ENCODE measurements around the gene LMCD1. TPM values are rescaled to one million over a fixed set of nuclear protein-coding genes. Genes with fewer than 3 reads are reported as not detected.
A peak's percentile ranks its signal among the peaks of the same experiment; 100 is the strongest.

Gene LMCD1
- total and polyA plus RNA-seq, 2 of the 4 experiments (the other 2 are of a cell fraction): 50.0 to 53.8 TPM

DNA sequence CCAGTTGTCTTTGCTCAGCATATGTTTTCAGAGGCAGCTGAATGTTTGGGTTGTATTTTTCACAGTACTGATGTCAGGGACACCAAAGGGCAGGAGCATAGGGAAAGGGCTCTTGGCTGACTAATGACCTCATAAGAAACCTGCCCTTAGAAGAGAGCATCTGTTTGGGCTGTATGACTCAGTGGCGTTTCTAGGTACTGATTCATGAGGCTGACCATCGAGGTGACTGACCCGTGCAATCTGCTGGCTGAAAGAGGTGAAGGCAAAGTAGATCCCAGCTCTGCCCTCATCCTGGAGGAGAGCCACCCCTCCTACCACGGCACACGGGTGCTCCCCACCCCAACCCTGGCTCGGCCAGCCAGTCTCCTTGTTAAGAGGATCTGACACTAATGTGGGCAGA, 8.3 kb downstream of the LMCD1 start:
- Histone ChIP-seq H3K56ac (ENCODE audit: extremely low read depth, insufficient read depth, low read length) (no peak overlapping the region), H3K9me3 (ENCODE audit: control insufficient read depth, insufficient read depth, low read length) (no peaks in the 10 kb centered on the region), H2AK9ac (replicated peaks; ENCODE audit: low read depth, low read length, poor library complexity) (peak overlapping the region; percentile 20), H3K27ac (ENCODE audit: insufficient read depth, low read length) (peak overlapping the region; percentile 33), H2BK5ac (ENCODE audit: low read depth, low read length, poor library complexity, severe bottlenecking) (peak overlapping the region; percentile 66), H3K79me1 (ENCODE audit: low read depth in 1 of 2, low read length in 2 of 2) (peaks cover 10 to 23% of the 10 kb centered on the region in 2 experiments; a peak in 3 of 4 replicates), H3K4me1 (ENCODE audit: control insufficient read depth, insufficient read depth, low read length) (peaks cover 20% of the 10 kb centered on the region), H3K9ac (ENCODE audit: low read depth, low read length) (no peak overlapping the region), H4K91ac (ENCODE audit: insufficient read depth, low read depth, low read length) (peak overlapping the region; percentile 45; the same call in 1 of the 2 replicates), H3K23ac (ENCODE audit: low read depth, low read length) (no peak overlapping the region), H3K4me3 (ENCODE audit: insufficient read depth, low read depth, low read length) (no peak overlapping the region), H3K14ac (replicated peaks; ENCODE audit: low read depth, low read length) (peak overlapping the region; percentile 69; the same call in 1 of the 2 replicates), H3K9me1 (ENCODE audit: insufficient read depth, low read length) (peaks cover 16% of the 10 kb centered on the region), H2AK5ac (ENCODE audit: low read depth, low read length) (peak overlapping the region; percentile 81; the same call in 1 of the 2 replicates), H3K36me3 (ENCODE audit: control insufficient read depth, insufficient read depth, low read length) (peaks cover 6% of the 10 kb centered on the region), H3K4me2 (ENCODE audit: low read depth, low read length) (peak overlapping the region; percentile 8; the same call in 1 of the 2 replicates), H2BK20ac (ENCODE audit: low read depth, low read length) (peak overlapping the region; percentile 70; the same call in 1 of the 2 replicates), H2BK120ac (ENCODE audit: low read depth, low read length) (peak overlapping the region; percentile 61), H3K4ac (ENCODE audit: low read depth, low read length) (peak overlapping the region; percentile 67), H2AFZ (replicated peaks; ENCODE audit: low read length, poor library complexity) (peak overlapping the region; percentile 68), H4K20me1 (ENCODE audit: insufficient read depth, low read length) (no peaks in the 10 kb centered on the region), H4K5ac (ENCODE audit: low read depth, low read length) (no peak overlapping the region), H3K27me3 (ENCODE audit: control insufficient read depth, insufficient read depth, low read length) (no peaks in the 10 kb centered on the region), H4K8ac (ENCODE audit: low read depth in 2 of 2, low read length in 2 of 2) (peak overlapping the region in 1 of 2 experiments; percentile 24; a peak in 1 of 4 replicates), H3K18ac (ENCODE audit: low read depth, low read length) (peak overlapping the region; percentile 67; the same call in 1 of the 2 replicates), H2BK15ac (ENCODE audit: low read depth, low read length) (peak overlapping the region; percentile 38; the same call in 1 of the 3 replicates)
- WGBS, 2 experiments (ENCODE audit: extremely low coverage in 2 of 2, insufficient read length in 1 of 2): no CpG with 5 or more reads among the region's 6 CpGs
- dilution Hi-C loops (cut with HindIII; ENCODE audit: low sequenced_read_pairs, unreplicated experiment) (no loop called here), intact Hi-C loops (cut with micrococcal nuclease) (loop anchor here (1.0 kb wide), 1 partner anchor 9 kb away; no protein-coding TSS in a partner anchor), in situ Hi-C loops (cut with MboI; ENCODE audit: low sequenced_read_pairs) (no loop called here)
- CTCF ChIA-PET: no interaction called here
- BruUV-seq (replicated peaks): no TSS peak
- DNase-seq (peak; percentile 98), ATAC-seq (ENCODE audit: low read depth) (peak; percentile 89)
- POLR2A ChIA-PET (ENCODE audit: unreplicated experiment): no interaction called here
- TF ChIP-seq SMC3 (IDR thresholded peaks at IDR 0.05; ENCODE audit: low read depth, low read length): 0 out of 2 replicates have a peak, but pooled peaks have one; percentile 11
- TF ChIP-seq, protein P1, sequence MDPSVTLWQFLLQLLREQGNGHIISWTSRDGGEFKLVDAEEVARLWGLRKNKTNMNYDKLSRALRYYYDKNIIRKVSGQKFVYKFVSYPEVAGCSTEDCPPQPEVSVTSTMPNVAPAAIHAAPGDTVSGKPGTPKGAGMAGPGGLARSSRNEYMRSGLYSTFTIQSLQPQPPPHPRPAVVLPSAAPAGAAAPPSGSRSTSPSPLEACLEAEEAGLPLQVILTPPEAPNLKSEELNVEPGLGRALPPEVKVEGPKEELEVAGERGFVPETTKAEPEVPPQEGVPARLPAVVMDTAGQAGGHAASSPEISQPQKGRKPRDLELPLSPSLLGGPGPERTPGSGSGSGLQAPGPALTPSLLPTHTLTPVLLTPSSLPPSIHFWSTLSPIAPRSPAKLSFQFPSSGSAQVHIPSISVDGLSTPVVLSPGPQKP (IDR thresholded peaks at IDR 0.05; ENCODE audit: borderline replicate concordance, low read depth, low read length): no peak
- TF ChIP-seq POLR2A (IDR thresholded peaks at IDR 0.05; ENCODE audit: low read depth, low read length): peak; percentile 41; the same call in 1 of the 2 replicates
- TF ChIP-seq CHD1 (IDR thresholded peaks at IDR 0.05; ENCODE audit: low read depth, low read length): no peak
- peak; percentile 91 for TF ChIP-seq FOS (IDR thresholded peaks at IDR 0.05; ENCODE audit: low read depth, low read length)
- TF ChIP-seq, protein P2, sequence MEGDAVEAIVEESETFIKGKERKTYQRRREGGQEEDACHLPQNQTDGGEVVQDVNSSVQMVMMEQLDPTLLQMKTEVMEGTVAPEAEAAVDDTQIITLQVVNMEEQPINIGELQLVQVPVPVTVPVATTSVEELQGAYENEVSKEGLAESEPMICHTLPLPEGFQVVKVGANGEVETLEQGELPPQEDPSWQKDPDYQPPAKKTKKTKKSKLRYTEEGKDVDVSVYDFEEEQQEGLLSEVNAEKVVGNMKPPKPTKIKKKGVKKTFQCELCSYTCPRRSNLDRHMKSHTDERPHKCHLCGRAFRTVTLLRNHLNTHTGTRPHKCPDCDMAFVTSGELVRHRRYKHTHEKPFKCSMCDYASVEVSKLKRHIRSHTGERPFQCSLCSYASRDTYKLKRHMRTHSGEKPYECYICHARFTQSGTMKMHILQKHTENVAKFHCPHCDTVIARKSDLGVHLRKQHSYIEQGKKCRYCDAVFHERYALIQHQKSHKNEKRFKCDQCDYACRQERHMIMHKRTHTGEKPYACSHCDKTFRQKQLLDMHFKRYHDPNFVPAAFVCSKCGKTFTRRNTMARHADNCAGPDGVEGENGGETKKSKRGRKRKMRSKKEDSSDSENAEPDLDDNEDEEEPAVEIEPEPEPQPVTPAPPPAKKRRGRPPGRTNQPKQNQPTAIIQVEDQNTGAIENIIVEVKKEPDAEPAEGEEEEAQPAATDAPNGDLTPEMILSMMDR (conservative IDR thresholded peaks at IDR 0.05; ENCODE audit: low read depth, low read length): no peak
- TF ChIP-seq MXI1 (IDR thresholded peaks at IDR 0.05; ENCODE audit: borderline replicate concordance, low read depth, low read length): no peak
- TF ChIP-seq BHLHE40 (IDR thresholded peaks at IDR 0.05; ENCODE audit: low read depth, low read length): peak; percentile 62; the same call in 1 of the 2 replicates
- TF ChIP-seq RFX5 (IDR thresholded peaks at IDR 0.05; ENCODE audit: low read depth, low read length): no peak
- TF ChIP-seq, protein P3, sequence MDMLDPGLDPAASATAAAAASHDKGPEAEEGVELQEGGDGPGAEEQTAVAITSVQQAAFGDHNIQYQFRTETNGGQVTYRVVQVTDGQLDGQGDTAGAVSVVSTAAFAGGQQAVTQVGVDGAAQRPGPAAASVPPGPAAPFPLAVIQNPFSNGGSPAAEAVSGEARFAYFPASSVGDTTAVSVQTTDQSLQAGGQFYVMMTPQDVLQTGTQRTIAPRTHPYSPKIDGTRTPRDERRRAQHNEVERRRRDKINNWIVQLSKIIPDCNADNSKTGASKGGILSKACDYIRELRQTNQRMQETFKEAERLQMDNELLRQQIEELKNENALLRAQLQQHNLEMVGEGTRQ (IDR thresholded peaks at IDR 0.05; ENCODE audit: low read depth, low read length): no peak
- TF ChIP-seq MAFK (IDR thresholded peaks at IDR 0.05; ENCODE audit: low read depth, low read length): no peak
- no peak for TF ChIP-seq NFE2L2 (IDR thresholded peaks at IDR 0.05; ENCODE audit: low read depth, low read length)
- TF ChIP-seq RAD21 (IDR thresholded peaks at IDR 0.05; ENCODE audit: low read length): peak; percentile 20; the same call in 1 of the 2 replicates
- peak; percentile 61; the same call in 1 of the 2 replicates for TF ChIP-seq CEBPB (IDR thresholded peaks at IDR 0.05; ENCODE audit: low read depth, low read length)
- TF ChIP-seq RCOR1 (IDR thresholded peaks at IDR 0.05; ENCODE audit: insufficient replicate concordance, low read length): peak; percentile 98

Data from IMR-90 (cell line).